HepG2 (cell line): Measurements from ENCODE around the gene JPT2. TPM values are rescaled to one million over a fixed set of nuclear protein-coding genes. Genes with fewer than 3 reads are reported as not detected.

ENCODE experiments used
- CBFB ChIP-seq: sonication (generic); formaldehyde crosslinking; IDR thresholded peaks from 2 replicates; pipeline ENCODE4 v1.4.0; 2020; ENCODE audit warnings: missing genetic modification reagents
- MAZ ChIP-seq, 2 experiments: sonication (generic) in 1 of 2; formaldehyde crosslinking in 1 of 2; IDR thresholded peaks; 2 replicates each; pipeline versions ENCODE4 v1.5.0 to v1.6.1; 2012 to 2020; ENCODE audit warnings: low read depth in 2 of 2, mild to moderate bottlenecking in 2 of 2, borderline replicate concordance in 1 of 2, improper control_type of control experiment in 1 of 2, low read length in 1 of 2, missing genetic modification reagents in 1 of 2, moderate library complexity in 1 of 2
- NAIF1 ChIP-seq: sonication (generic); formaldehyde crosslinking; IDR thresholded peaks from 2 replicates; pipeline ENCODE4 v1.5.0; 2020; ENCODE audit warnings: mild to moderate bottlenecking, missing genetic modification reagents, borderline replicate concordance
- PHF21A ChIP-seq: sonication (generic); formaldehyde crosslinking; IDR thresholded peaks from 2 replicates; pipeline ENCODE4 v1.5.0; 2020; ENCODE audit warnings: mild to moderate bottlenecking, missing genetic modification reagents
- RBM39 ChIP-seq: fragments of 200-400 bp; formaldehyde crosslinking; IDR thresholded peaks from one replicate; pipeline ENCODE4 v1.6.1; 2018; ENCODE audit warnings: antibody characterized with exemption, mild to moderate bottlenecking, low read depth, low read length; ENCODE audit not compliant: poor library complexity, severe bottlenecking
- SATB2 ChIP-seq: sonication (generic); formaldehyde crosslinking; IDR thresholded peaks from 2 replicates; pipeline ENCODE4 v1.5.0; 2020; ENCODE audit warnings: missing genetic modification reagents
- SRSF9 ChIP-seq: fragments of 200-400 bp; formaldehyde crosslinking; IDR thresholded peaks from 2 replicates; pipeline ENCODE4 v1.6.1; 2018; ENCODE audit warnings: borderline replicate concordance, mild to moderate bottlenecking, low read depth, low read length; ENCODE audit not compliant: insufficient read depth, poor library complexity, severe bottlenecking
- SSRP1 ChIP-seq: IDR thresholded peaks from 2 replicates; pipeline ENCODE4 v1.6.1; 2016; ENCODE audit warnings: control low read depth
- TEAD3 ChIP-seq: optimal IDR thresholded peaks from 2 replicates; pipeline ENCODE3; 2016; ENCODE audit warnings: borderline replicate concordance
- TERF1 ChIP-seq: sonication (generic); formaldehyde crosslinking; IDR thresholded peaks from 2 replicates; pipeline ENCODE4 v1.8.0; 2022; ENCODE audit warnings: mild to moderate bottlenecking, missing genetic modification reagents, moderate library complexity
- TFAP4 ChIP-seq: sonication (generic); IDR thresholded peaks from 2 replicates; pipeline ENCODE4 v1.6.1; 2016; ENCODE audit warnings: low read depth, borderline replicate concordance
- ZBTB49 ChIP-seq: sonication (generic); formaldehyde crosslinking; IDR thresholded peaks from 2 replicates; pipeline ENCODE4 v1.4.0; 2020; ENCODE audit warnings: missing genetic modification reagents, borderline replicate concordance
- ZNF609 ChIP-seq: sonication (generic); formaldehyde crosslinking; IDR thresholded peaks from 2 replicates; pipeline ENCODE4 v1.4.0; 2020; ENCODE audit warnings: mild to moderate bottlenecking, missing genetic modification reagents, borderline replicate concordance
- polyA plus RNA-seq, 8 experiments: library from polyadenylated mRNA; depleted of rRNA in 3 of 8; stranded (reverse) in 7 of 8; unstranded in 1 of 8; fragments of >200 nt; fragmentation: Illumina TruSeq in 4 of 8; extraction: Trizol in 4 of 8; gene quantifications; 2 replicates each; pipeline versions ENCODE4 v1.2.1 to v1.2.3, GENCODE V29; 2011 to 2016; ENCODE audit warnings: low read depth in 4 of 8, missing spikeins in 1 of 8, mixed read lengths in 1 of 8; ENCODE audit not compliant: insufficient read depth in 1 of 8
- total RNA-seq, 5 experiments: library from RNA; depleted of rRNA; stranded (reverse); fragments of >200 nt; fragmentation: Illumina TruSeq; extraction: Trizol; gene quantifications; 2 replicates each; pipeline ENCODE4 v1.2.3, GENCODE V29; 2016; ENCODE audit warnings: low read depth in 1 of 5
- TF ChIP-seq, protein P1 (sequence below): sonication (generic); formaldehyde crosslinking; IDR thresholded peaks from 2 replicates; pipeline ENCODE4 v1.4.0; 2020; ENCODE audit warnings: missing genetic modification reagents
- TF ChIP-seq, protein P2 (sequence below): sonication (generic); formaldehyde crosslinking; IDR thresholded peaks from 2 replicates; pipeline ENCODE4 v1.4.0; 2020; ENCODE audit warnings: mild to moderate bottlenecking, missing genetic modification reagents

Gene JPT2
- total and polyA plus RNA-seq, 2 of the 13 experiments (the other 11 are each of a cell fraction or from before 2014, with no cell fraction given): 53.5 to 89.4 TPM

DNA sequence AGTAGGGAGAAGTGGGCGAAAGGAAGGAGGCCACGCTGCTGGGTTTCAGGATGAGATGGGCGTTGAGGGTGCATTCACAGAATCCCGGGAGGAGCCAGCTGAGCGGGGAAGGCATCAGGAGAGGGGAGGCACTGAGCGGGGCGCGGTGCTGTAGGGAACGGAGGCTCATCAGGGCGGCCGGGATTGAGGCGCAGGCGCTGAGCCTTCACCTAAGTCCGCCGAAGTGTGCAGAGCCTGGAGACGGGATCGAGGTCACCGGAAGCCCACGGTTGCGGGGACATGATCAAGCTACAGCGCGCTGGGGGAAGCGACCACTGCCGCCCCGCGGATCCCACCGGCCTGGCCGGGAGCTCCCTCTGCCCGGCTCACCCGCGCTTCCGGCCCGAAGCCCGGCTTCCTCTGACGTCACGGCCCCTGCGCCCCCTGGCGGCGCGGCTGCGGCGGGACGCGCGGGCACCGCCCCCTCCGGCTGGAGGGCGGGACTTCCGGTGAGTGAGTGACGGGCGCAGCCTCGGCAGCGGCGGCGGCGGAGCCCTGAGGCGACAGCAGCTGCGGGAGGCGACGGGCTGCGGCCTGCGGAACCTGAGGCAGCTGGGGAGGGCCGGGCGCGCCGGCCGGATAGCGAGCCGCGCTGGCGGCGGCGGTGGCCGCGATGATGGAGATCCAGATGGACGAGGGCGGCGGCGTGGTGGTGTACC, 27.8 kb downstream of the JPT2 start, which contains the start of gene MAPK8IP3 (continued):
- TF ChIP-seq, protein P1, sequence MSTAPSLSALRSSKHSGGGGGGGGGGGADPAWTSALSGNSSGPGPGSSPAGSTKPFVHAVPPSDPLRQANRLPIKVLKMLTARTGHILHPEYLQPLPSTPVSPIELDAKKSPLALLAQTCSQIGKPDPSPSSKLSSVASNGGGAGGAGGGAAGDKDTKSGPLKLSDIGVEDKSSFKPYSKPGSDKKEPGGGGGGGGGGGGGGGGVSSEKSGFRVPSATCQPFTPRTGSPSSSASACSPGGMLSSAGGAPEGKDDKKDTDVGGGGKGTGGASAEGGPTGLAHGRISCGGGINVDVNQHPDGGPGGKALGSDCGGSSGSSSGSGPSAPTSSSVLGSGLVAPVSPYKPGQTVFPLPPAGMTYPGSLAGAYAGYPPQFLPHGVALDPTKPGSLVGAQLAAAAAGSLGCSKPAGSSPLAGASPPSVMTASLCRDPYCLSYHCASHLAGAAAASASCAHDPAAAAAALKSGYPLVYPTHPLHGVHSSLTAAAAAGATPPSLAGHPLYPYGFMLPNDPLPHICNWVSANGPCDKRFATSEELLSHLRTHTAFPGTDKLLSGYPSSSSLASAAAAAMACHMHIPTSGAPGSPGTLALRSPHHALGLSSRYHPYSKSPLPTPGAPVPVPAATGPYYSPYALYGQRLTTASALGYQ (CRISPR knock-in tag): no peak
- TF ChIP-seq MAZ (IDR thresholded peaks at IDR 0.05; ENCODE audit: borderline replicate concordance, low read depth, low read length) (peak; percentile 72), MAZ (CRISPR knock-in tag; IDR thresholded peaks at IDR 0.05; ENCODE audit: low read depth) (peak; percentile 95), TFAP4 (peak; percentile 69; the same call in 1 of the 2 replicates), CBFB (0 out of 2 replicates have a peak, but pooled peaks have one; percentile 53), PHF21A (no peak; the same call in 1 of the 2 replicates), ZBTB49 (CRISPR knock-in tag) (no peak), TEAD3 (peak; percentile 12), ZNF609 (CRISPR knock-in tag) (no peak), NAIF1 (CRISPR knock-in tag) (no peak), SRSF9 (no peak), TERF1 (CRISPR knock-in tag) (no peak), SSRP1 (CRISPR knock-in tag) (no peak), RBM39 (peak; percentile 34), SATB2 (CRISPR knock-in tag) (no peak)
- TF ChIP-seq, protein P2, sequence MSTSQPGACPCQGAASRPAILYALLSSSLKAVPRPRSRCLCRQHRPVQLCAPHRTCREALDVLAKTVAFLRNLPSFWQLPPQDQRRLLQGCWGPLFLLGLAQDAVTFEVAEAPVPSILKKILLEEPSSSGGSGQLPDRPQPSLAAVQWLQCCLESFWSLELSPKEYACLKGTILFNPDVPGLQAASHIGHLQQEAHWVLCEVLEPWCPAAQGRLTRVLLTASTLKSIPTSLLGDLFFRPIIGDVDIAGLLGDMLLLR (CRISPR knock-in tag): peak; percentile 70; the same call in 1 of the 2 replicates
